Measurements from ENCODE around the gene CLEC4M. TPM values are rescaled to one million over a fixed set of nuclear protein-coding genes. Genes with fewer than 3 reads are reported as not detected.

The CLEC4M gene
- polyA plus RNA-seq, 1 donor (not counting 4 experiments of a cell fraction or from before 2014, with no cell fraction given) = not detected

DNA sequence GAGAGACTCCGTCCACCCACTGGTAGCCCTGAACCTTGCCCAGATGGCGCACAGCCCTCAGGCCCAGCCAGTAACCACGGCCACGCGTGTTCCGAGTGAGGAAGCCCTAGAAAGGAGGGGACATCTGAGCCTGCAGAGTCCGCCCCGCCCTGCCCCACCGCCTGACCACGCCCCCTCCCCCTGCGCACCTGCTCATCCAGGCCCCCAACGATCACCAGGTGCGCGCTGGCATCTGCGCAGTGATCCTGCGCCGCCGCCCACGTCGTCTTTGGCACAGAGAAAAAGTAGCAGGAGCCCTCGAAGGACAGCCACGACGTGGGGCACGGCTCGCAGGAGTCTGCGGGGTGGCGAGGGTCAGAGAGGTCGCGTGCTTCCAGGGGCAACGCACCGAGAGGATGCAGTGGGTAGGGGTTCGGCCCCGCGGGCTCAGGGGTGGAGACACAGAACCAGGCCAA, 33.2 kb upstream of the CLEC4M start:
- Histone ChIP-seq H3K9ac (ENCODE audit: control insufficient read depth, extremely low read depth, insufficient read depth, low read length) (no peak overlapping the region), H3K36me3 (ENCODE audit: control insufficient read depth in 2 of 2, extremely low read depth in 1 of 2, insufficient read depth in 2 of 2, low read length in 2 of 2) (no peaks in the 10 kb centered on the region), H2AFZ (ENCODE audit: control insufficient read depth, low read length) (no peak overlapping the region), H3K4me3 (ENCODE audit: control insufficient read depth in 2 of 3, extremely low read depth in 1 of 3, insufficient read depth in 2 of 3, low read depth in 1 of 3, low read length in 3 of 3) (no peak overlapping the region), H3K27me3 (ENCODE audit: control insufficient read depth, extremely low read depth, insufficient read depth, low read length) (peaks cover 47% of the 10 kb centered on the region), H3K4me2 (ENCODE audit: control insufficient read depth, extremely low read depth, insufficient read depth, low read depth, low read length) (no peak overlapping the region), H3K4me1 (ENCODE audit: control insufficient read depth, extremely low read depth, insufficient read depth, low read length) (no peaks in the 10 kb centered on the region), H3K79me2 (ENCODE audit: control insufficient read depth, insufficient read depth, low read length) (no peaks in the 10 kb centered on the region), H3K9me1 (ENCODE audit: control insufficient read depth, extremely low read depth, insufficient read depth, low read length) (no peaks in the 10 kb centered on the region), H3K27ac (ENCODE audit: control insufficient read depth, insufficient read depth, low read length) (no peak overlapping the region), H3K9me3 (ENCODE audit: control insufficient read depth, low read depth, low read length) (no peaks in the 10 kb centered on the region), H4K20me1 (ENCODE audit: control insufficient read depth, extremely low read depth, insufficient read depth, low read length) (no peaks in the 10 kb centered on the region)
- dilution Hi-C loops (cut with MboI; ENCODE audit: extremely low pct_ligation_motif_present, low sequenced_read_pairs) = no loop called here
- DNase-seq (ENCODE audit: low read depth, low spot score) = no peak
- no peak for TF ChIP-seq EZH2 (IDR thresholded peaks at IDR 0.05; ENCODE audit: low read length)
- TF ChIP-seq CTCF (optimal IDR thresholded peaks at IDR 0.05 in 1 of 3, IDR thresholded peaks at IDR 0.05 in 1 of 3, conservative IDR thresholded peaks at IDR 0.05 in 1 of 3; ENCODE audit: extremely low read depth in 1 of 3, insufficient read depth in 2 of 3, low read length in 3 of 3) = no peak
- no peak for FAIRE-seq

- no peaks in the 10 kb centered on the region for H3K79me2 ChIP-seq (ENCODE audit: control insufficient read depth, insufficient read depth, low read length)
- H3K9me1 ChIP-seq (ENCODE audit: control insufficient read depth, extremely low read depth, insufficient read depth, low read length) = no peaks in the 10 kb centered on the region
- no peak overlapping the region for H3K4me2 ChIP-seq (ENCODE audit: control insufficient read depth, extremely low read depth, insufficient read depth, low read depth, low read length)
- no peak overlapping the region for H3K4me3 ChIP-seq (ENCODE audit: control insufficient read depth in 2 of 3, extremely low read depth in 1 of 3, insufficient read depth in 2 of 3, low read depth in 1 of 3, low read length in 3 of 3)
- H3K9ac ChIP-seq (ENCODE audit: control insufficient read depth, extremely low read depth, insufficient read depth, low read length) = no peak overlapping the region
- no peak overlapping the region for H3K27ac ChIP-seq (ENCODE audit: control insufficient read depth, insufficient read depth, low read length)
- H2AFZ ChIP-seq (ENCODE audit: control insufficient read depth, low read length) = no peak overlapping the region
- TF ChIP-seq CTCF (optimal IDR thresholded peaks at IDR 0.05 in 1 of 3, IDR thresholded peaks at IDR 0.05 in 1 of 3, conservative IDR thresholded peaks at IDR 0.05 in 1 of 3; ENCODE audit: extremely low read depth in 1 of 3, insufficient read depth in 2 of 3, low read length in 3 of 3) (no peak), EZH2 (IDR thresholded peaks at IDR 0.05; ENCODE audit: low read length) (peak; percentile 72)
- no peaks in the 10 kb centered on the region for H3K9me3 ChIP-seq (ENCODE audit: control insufficient read depth, low read depth, low read length)
- H3K4me1 ChIP-seq (ENCODE audit: control insufficient read depth, extremely low read depth, insufficient read depth, low read length) = no peaks in the 10 kb centered on the region
- no peaks in the 10 kb centered on the region for H3K36me3 ChIP-seq (ENCODE audit: control insufficient read depth in 2 of 2, extremely low read depth in 1 of 2, insufficient read depth in 2 of 2, low read length in 2 of 2)
- peaks cover 47% of the 10 kb centered on the region for H3K27me3 ChIP-seq (ENCODE audit: control insufficient read depth, extremely low read depth, insufficient read depth, low read length)
- H4K20me1 ChIP-seq (ENCODE audit: control insufficient read depth, extremely low read depth, insufficient read depth, low read length) = no peaks in the 10 kb centered on the region
- FAIRE-seq (no peak), DNase-seq (ENCODE audit: low read depth, low spot score) (no peak)
- dilution Hi-C loops (cut with MboI; ENCODE audit: extremely low pct_ligation_motif_present, low sequenced_read_pairs) = no loop called here
Observed at GRCh38 chr19:7730286-7731217, 32.5 kb upstream of the CLEC4M start.
